HTERT RPE-1 (cell line): Measurements from ENCODE around the gene RNF11.

ENCODE experiments used
- in situ Hi-C: fragments of 300-500 bp; cut with MboI; formaldehyde crosslinking; loops from 4 replicates; pipeline ENCODE4 v1.14.3; 2020; ENCODE audit warnings: low sequenced_read_pairs

RNF11 gene

DNA sequence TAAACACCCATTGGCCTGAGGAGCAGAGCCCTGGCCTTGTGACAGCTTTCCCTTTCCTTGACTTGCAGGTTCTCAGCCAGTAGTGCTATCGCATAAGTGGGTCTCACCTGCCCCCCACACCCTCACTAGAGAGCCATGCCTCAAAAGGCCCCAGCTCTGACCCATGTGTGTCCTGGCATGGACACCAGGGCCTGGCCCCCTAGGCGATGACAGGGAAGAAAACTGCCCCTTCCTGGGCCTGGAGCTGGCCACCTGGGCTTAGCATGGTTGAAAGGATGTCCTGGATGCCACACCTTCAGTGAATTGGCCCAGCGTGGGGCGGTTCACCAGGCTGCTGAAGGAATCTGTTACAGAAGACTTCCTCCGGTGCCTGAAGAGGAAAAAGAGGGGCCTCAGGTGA, 75.8 kb downstream of the RNF11 start:
- in situ Hi-C loops = no loop called here

DNA sequence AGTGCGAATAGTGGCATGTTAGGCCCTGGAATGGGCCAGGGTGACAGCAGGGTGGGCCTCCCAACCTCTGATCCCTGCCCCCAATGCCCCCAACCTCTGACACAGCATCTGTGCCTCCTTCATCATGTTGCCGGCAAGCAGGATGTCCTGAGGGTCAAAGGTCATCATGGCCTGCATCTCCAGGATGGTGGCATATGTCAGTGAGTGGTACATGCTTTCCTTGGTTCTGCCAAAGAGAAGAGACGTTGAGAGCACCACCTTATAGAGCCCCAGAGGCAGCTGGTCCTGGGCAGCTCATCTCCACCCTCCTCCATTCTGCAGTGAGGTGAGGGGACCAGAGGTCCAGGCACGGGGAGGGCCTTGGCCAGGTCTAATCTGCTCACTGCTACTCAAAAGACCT, 76.6 kb downstream of the RNF11 start:
- in situ Hi-C loops = no loop called here

DNA sequence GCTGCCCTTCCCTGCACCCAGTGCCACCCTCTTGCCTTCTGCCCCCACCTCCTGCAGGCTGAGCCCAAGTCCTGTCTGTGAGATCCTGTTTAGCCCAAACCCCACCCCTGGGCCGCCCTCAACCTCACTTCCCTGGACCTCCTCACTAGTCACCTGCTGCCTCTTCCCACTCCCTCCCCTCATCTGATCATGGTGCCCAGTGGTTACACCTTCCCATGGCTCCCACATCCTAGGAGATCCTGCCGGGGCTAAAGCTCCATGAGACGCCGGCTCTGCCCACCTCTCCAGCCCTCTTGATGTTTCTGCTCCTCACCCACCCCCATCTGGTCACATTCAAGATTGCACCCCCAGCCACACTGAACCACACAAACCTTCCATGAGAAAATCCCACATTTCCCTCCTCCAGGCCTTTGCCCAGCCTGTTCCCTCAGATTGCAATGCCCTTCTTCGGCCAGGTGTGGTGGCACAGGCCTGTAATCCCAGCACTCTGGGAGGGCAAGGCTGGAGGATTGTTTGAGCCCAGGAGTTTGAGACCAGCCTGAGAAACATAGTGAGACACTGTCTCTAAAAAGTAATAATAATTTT, 77.3 kb downstream of the RNF11 start:
- in situ Hi-C loops = no loop called here

DNA sequence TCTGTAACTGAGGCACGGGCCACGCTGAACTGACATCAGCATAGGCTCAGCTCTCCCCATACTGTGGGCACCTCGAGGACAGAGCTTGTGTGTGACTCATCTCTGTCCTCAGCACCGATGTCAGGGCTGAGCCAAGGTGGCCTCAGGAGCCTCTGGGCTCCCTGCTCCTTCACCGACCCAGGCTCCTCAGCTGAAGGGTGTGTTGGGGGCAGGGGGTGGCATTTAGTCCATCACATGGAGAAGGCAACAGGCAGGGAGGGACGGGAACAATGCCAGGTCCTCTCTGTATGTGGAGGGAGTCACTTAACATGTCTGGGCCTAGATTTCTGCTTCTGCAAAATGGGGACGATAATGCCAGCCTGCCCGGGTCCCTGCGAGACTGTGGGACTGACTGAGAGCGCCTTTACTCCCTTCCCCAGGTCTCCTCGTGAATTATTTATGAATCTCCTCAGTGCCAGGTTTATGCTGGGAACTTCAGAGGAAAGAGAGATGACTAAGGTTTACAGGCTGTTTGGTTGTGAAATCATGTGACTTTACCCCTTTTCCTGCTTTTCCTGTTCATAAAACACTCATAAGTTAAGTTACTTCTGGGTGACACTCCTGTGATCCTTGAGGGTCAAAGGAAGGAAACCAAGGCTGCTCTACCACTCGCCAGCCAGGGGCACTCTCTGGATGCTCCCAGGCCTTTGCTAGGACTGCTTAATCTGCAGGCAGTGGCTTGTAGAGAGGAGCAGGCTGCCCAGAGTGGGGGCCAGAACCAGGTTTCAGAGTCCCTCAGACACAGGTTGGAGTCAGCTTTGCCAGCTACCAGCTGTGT, 78.1 kb downstream of the RNF11 start:
- in situ Hi-C loops = no loop called here

DNA sequence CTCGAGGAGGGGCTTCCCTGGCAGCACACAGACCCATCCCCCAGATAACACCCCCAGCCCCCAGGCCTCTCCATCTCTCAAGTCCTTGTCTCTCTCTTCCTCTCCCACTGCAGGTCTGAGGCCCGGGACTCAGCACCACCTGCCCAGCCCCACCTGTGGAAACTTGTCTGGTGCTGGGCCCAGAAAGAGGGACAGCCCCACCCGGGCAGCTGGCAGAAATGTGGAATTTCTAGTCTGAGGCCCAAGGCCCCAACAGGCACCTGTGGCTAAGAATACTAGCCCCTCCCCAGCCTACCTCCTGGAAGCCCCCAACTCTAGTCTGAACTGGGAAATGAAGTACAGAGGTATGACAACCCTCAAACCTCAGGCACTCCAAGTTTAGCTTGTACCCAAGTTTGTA, 78.9 kb downstream of the RNF11 start:
- in situ Hi-C loops = no loop called here

DNA sequence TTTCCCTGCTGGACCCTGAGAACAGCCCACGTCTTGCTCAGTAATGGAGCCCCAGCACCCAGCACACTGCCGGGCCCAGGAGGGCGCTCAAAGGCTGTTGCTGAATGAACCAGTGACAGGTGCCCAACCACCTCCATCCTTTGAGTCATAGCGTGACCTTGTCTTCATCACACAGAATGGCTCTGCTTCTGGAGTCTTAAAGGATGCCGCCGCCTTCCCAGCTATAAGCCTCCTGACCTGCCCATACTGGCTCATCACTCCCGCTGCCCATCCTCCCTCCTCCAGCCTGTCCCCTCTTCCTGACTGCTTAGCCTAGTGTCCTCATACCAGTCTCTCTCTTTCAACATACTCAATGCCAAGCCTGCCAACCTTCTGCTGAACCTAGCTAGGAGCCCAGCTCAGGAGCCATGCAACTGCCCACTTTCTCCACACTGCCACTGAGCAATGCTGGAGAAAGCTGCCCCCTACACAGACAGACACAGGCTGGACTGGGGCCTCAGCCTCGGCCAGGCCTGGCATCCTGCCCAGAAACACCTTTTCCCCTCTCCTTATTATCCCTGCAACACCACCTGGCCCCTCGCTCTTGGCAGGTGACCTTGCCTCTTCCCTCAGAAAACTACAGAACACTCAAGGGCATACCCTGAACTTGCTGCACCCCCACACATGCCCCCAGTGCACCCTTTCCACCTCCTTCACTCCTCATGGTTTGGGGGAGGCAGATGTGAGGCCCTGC, 80.2 kb downstream of the RNF11 start:
- in situ Hi-C loops = no loop called here

DNA sequence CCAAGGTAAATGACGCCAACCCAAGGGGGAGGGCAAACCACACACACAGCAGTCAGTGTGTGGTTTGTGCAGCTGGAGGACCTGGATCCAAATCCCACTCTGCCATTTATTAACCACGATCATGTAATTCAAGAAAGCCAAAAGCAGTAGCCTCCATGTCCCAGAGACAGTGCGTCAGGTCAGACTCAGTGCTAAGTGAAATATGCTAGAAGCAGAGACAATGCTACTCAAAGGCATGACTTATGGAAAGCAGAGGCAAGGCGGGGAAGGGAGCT, 80.7 kb downstream of the RNF11 start:
- in situ Hi-C loops = no loop called here

DNA sequence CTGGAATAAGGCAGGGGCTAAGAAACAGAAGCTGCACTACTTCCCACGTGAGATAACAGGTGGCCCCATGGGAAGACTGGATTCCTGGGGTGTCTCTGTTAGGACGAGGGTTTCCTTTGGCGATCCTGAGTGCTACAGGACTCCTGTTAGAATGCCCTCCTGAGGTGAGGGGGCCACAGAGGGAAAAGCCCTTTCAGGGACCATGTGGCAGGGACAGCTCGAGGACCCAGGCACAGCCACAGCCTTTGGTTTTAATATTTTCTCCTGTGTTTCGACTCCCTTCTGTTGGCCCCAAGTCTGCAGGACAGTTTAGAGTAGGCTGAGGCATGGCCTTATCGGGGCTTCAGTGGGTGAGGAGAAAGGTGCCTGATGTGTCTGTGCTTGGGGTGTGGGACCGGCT, 81.7 kb downstream of the RNF11 start:
- in situ Hi-C loops = no loop called here

DNA sequence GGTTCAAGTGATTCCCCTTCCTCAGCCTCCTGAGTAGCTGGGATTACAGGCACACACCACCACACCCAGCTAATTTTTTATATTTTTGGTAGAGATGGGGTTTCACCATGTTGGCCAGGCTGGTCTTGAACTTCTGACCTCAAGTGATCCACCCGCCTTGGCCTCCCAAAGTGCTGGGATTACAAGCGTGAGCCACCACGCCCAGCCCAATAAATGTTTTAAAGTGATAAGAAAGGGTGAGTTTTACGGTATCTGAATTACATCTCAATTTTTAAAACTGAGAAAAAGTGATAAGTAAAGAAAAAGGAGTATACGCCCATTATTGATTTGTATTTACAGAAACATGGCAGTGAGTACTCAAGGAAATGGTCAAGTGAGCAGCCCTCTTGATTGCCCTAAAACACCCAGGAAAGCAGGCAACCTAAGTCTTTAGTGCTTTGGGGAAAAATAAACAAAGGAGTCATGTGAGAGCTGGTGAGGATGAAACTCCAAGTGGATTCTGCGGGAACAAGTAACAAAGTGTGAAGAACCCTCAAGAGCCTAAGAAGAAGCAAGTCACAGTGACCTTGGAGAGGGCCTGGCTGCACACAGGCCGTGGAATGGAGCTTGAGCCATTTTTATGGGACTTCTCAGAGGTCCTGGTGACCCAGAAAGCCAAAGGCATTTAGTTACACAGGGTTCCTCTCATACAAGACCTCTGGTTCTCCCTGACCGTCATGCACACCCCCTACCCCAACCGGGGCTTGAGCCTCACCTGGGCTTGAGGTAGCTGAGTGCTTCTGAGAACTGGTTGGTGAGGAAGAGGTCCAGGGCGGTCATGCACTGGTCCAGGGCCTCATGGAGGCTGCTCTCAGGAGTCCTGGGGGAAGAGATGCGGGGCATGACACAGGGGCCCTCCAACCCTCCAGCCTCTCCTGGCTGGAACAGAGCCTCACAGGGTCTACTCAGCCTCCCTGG, 85.2 kb downstream of the RNF11 start:
- in situ Hi-C loops = no loop called here

DNA sequence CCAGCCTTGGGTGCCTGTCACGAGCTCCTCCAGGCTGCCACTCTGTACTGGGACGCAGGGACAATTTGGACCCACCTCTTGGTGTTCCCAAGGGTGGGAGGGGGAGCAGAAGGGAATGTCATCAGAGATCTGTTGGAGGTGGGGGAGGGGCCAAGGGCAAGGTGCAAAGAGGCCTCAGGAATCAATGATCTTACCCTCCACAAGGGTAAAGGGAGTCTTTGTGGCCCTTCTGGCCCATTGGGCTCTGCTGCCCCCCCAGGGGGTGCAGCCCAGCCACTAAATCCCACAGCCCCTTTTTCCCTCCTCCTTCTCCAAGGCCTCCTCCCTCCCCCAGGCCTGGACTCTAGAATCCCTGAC, 85.8 kb downstream of the RNF11 start:
- in situ Hi-C loops = no loop called here

DNA sequence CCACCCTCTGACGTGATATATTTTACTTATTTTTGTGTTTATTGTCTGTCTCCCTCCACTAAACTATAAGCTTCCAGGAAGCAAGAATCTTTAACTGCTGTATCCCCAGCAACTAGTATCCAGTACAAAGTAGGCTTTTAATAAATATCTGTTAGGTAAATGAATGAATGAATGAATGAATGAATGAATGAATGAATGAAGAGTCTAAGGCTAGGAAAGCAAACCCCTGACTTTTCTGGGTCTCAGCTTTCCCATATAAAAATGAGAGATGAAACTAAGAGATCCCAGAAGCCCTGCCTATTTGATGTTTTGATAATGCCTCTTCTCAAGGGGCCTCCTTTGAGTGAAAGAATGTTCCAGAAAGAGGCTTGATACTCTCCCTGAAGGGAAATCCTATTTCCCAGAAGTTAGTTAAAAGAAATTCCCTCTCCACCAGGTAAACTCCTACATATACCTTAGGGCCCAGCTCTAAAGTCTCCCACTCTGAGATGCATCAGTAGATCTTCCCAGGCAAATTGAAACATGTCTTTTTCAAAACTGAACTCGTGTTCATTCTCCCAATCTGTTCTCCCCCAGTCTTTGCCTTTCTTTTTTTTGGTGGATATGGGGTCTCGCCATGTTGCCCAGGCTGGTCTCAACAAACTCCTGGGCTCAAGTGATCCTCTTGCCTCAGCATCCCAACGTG, 86.5 kb downstream of the RNF11 start:
- in situ Hi-C loops = no loop called here
